AG09309 (cell line): ENCODE results near the gene LIN7A.

Experiments
- DNase-seq: peaks from one replicate; pipeline ENCODE4 v3.0.0-alpha.2; 2010; ENCODE audit warnings: low read depth
- H3K4me3 ChIP-seq: 2 replicates; pipeline ENCODE4 v1.5.1; 2011; ENCODE audit warnings: mild to moderate bottlenecking, low read depth, low read length, moderate library complexity; ENCODE audit not compliant: control insufficient read depth
- TF ChIP-seq, protein P1 (sequence below): IDR thresholded peaks from 2 replicates; pipeline ENCODE4 v1.5.1; 2011; ENCODE audit warnings: mild to moderate bottlenecking, low read depth, low read length, inconsistent platforms; ENCODE audit not compliant: insufficient read depth, control insufficient read depth; ENCODE audit errors: missing control alignments

LIN7A gene, protein sequence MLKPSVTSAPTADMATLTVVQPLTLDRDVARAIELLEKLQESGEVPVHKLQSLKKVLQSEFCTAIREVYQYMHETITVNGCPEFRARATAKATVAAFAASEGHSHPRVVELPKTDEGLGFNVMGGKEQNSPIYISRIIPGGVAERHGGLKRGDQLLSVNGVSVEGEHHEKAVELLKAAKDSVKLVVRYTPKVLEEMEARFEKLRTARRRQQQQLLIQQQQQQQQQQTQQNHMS

DNA sequence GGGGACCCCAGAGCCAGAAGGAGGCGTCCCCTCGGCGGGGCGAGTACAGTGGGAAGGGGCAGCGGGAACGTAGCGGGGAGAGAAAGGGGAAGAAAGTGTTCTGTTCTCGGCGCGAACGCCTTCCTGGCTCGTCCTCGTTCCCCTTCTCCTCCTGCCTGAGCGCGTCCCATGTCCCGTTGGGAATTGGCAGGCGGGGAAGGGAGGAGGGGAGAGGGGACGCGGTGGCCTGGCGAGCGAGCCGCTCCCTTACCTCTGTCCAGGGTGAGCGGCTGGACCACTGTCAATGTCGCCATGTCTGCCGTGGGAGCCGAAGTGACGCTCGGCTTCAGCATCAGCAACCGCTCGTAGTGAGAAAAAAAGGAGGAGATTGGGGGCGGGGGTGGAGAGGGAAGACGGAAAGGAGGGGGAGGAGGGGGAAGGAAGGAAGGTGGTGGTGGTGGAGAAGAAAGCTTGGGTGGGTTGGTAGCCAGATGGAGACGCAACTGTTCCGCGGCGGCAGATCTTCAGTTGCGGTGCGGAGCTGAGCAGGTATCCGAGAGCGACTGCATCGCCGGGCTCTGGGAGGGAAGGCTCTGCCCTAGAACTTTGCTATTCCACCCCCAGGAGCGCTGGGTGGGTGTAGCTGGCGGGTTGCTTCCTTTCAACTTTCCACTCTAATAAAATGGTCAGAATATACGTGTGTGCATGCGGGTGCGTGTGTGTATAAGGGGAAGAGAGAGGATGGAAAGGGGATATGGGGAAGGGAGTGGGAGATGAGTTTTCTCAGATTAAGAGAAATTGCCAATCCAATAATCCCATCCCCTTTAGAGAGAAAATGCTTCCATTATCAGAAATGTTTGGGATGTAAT, at the start of gene LIN7A:
LIN7A (minus strand) TSS at position 544 of the 848 bp plus-strand sequence; CDS start at position 332, 212 bp downstream.
- H3K4me3 ChIP-seq: peak within 1 kb of the TSS; percentile 70
- TF ChIP-seq, protein P1, sequence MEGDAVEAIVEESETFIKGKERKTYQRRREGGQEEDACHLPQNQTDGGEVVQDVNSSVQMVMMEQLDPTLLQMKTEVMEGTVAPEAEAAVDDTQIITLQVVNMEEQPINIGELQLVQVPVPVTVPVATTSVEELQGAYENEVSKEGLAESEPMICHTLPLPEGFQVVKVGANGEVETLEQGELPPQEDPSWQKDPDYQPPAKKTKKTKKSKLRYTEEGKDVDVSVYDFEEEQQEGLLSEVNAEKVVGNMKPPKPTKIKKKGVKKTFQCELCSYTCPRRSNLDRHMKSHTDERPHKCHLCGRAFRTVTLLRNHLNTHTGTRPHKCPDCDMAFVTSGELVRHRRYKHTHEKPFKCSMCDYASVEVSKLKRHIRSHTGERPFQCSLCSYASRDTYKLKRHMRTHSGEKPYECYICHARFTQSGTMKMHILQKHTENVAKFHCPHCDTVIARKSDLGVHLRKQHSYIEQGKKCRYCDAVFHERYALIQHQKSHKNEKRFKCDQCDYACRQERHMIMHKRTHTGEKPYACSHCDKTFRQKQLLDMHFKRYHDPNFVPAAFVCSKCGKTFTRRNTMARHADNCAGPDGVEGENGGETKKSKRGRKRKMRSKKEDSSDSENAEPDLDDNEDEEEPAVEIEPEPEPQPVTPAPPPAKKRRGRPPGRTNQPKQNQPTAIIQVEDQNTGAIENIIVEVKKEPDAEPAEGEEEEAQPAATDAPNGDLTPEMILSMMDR: no peak
- DNase-seq: no peak

DNA sequence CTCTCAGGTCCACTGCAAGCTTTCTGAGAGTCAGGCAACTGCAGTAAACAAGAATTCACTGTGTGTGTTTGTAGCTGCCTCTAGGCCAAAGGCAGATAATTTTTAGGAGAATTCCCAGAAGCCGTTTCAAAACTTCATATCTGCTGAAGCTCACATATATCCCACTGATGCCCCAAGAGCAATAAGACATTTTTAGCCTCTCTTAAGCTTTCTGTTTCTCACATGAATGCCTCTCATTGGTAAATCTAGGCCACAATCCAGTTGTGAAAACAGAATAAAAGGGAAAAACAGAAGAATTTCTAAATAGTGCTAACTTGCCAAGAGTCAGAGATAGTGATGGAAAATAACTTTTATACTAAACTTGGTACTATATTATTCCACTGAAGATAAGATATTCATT, 48.5 kb upstream of the LIN7A start:
- DNase-seq: no peak
- H3K4me3 ChIP-seq: no peak overlapping the region
- TF ChIP-seq, protein P1: no peak

DNA sequence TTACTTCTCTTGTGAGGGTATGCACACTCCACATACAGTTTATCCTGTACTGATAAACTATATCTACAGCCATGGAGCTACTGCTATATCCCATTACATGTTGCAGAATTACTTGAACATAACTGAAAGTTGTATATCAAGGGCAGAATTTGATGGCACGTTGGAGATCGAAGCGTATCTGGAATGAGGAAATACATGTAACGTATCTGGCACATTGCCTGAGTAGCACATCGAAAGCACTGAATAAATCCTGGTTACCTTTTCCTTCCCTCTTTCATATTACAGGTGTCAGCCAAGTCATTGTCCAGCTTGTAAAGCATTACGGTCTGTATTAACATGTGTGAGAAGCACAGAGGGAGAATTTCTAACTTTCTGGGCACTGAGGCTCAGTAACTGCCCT, 42.1 kb upstream of the LIN7A start:
- TF ChIP-seq, protein P1: no peak
- no peak for DNase-seq
- no peak overlapping the region for H3K4me3 ChIP-seq

DNA sequence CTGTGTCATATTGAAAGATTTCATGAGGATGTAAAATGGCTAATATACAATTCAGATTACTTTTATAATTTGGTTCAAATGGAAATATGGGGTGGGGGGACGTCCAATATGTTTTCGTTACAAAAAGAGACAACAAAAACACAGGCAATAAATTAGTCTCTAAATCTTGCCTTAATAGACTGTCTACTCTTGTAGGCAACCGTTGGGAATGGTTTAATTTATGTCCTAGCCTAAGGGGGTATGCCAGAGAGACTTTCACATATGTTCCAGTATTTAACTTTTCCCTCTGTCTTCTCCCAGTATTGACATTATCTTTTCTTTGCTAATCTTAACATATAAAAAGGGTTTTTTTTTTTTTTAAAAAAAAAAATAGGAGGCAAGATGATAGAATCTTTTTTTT, 41.5 kb upstream of the LIN7A start:
- TF ChIP-seq, protein P1: no peak
- DNase-seq: no peak
- H3K4me3 ChIP-seq: no peak overlapping the region

DNA sequence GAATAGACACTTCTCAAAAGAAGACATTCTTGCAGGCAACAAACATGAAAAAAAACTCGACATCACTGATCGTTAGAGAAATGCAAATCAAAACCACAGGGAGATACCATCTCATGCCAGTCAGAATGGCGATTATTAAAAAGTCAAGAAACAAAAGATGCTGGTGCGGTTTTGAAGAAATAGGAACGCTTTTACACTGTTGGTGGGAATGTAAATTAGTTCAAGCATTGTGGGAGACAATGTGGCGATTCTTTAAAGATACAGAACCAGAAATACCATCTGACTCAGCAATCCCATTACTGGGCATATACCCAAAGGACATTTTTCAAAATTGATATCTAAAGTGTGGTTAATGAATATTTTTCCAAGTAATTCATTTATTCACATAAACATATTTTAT, 39.6 kb upstream of the LIN7A start:
- TF ChIP-seq, protein P1: no peak
- DNase-seq: no peak
- no peak overlapping the region for H3K4me3 ChIP-seq

DNA sequence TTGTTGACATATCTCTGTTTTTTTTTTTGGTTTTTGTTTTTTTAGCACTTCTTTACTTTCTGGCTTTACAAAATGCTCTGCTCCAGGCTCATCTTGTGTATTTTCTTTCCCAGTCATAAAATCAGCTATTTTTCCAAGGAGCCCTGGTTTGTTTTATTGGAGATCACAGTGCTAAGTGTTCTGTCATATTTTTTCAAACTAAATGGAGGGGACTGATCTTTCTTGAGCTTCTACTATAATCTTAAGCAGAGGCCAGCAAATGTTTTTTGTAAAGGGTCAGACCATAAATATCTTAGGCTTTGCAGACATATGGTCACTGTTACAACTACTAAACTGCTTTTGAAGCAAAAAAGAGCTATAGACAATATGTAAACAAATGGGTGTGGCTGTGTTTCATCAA, 30.6 kb upstream of the LIN7A start:
- no peak for DNase-seq
- H3K4me3 ChIP-seq: no peak overlapping the region
- TF ChIP-seq, protein P1: no peak

DNA sequence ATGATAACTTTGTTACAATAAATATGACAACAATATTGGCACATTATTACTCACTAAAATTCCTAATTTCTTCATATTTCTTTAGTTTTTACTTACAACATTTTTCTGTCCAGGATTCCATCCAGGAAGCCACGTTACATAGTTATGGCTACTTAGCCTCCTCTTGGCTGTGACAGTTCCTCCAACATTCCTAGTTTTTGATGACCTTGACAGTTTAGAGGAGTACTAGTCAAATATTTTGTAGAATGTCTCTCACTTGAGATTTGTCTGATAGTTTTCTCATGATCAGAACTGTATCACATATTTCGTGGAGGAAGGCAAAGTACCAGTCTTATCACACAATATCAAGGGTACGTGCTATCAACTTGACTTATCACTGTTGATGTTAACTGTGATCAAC, 29.8 kb upstream of the LIN7A start:
- H3K4me3 ChIP-seq: no peak overlapping the region
- TF ChIP-seq, protein P1: no peak
- no peak for DNase-seq
